HepG2 (cell line): ENCODE data around the gene ASIC2. TPM values are rescaled to one million over a fixed set of nuclear protein-coding genes. Genes with fewer than 3 reads are reported as not detected.

Experiments used
- ATAC-seq: fragments of 200-7000 bp; cut with Tn5 transposase; 3 replicates; pipeline ENCODE4 v1.9.1; 2020; ENCODE audit warnings: mild to moderate bottlenecking, moderate library complexity
- BruUV-seq: library from RNA; stranded (reverse); fragments of 400-500 nt; replicated peaks from 2 replicates; lab custom pipeline; 2021; lab: Mats Ljungman, UMichigan
- CTCF ChIA-PET: fragments of 300-600 bp; formaldehyde crosslinking; extraction: SDS; loops from one replicate; lab custom pipeline; 2021; ENCODE audit warnings: low total read pairs, inconsistent platforms, low intra/inter-chr PET ratio; lab: Yijun Ruan, JAX
- POLR2A ChIA-PET: fragments of 350-600 bp; sonication (Branson Sonifier 250); formaldehyde crosslinking; loops from one replicate; lab custom pipeline; 2020; ENCODE audit warnings: antibody characterized with exemption, inconsistent platforms; lab: Yijun Ruan, JAX
- DNase-seq: peaks from one replicate; pipeline ENCODE4 v3.0.0-alpha.2; 2015; ENCODE audit warnings: low spot score
- FAIRE-seq: peaks from 3 replicates; lab custom pipeline; 2011; peaks lifted over from hg19 to GRCh38; lab: Jason Lieb, UNC
- H2AFZ ChIP-seq: one replicate; pipeline ENCODE4 v1.6.1; 2011; ENCODE audit warnings: low read length, inconsistent platforms
- H3K27ac ChIP-seq: fragments of 300-600 bp; 3 replicates; pipeline ENCODE4 v1.8.0; 2011; ENCODE audit warnings: mixed run types, mild to moderate bottlenecking, mixed read lengths, low read length, inconsistent platforms; ENCODE audit not compliant: insufficient read depth; ENCODE audit errors: extremely low read length
- H3K27me3 ChIP-seq, 2 experiments: fragments of 200-600 bp in 1 of 2; 2 replicates in 1 of 2; 3 replicates in 1 of 2; pipeline versions ENCODE4 v1.6.0 to v1.8.0; 2011; ENCODE audit warnings: low read length in 2 of 2, mild to moderate bottlenecking in 2 of 2, moderate library complexity in 2 of 2, inconsistent platforms in 1 of 2; ENCODE audit not compliant: insufficient read depth in 2 of 2, control insufficient read depth in 1 of 2
- H3K36me3 ChIP-seq, 2 experiments: fragments of 200-600 bp in 1 of 2; replicated peaks in 1 of 2; 2 replicates in 1 of 2; 3 replicates in 1 of 2; pipeline versions ENCODE4 v1.5.1 to v1.8.0; 2011; ENCODE audit warnings: low read length in 2 of 2, inconsistent platforms in 1 of 2; ENCODE audit not compliant: insufficient read depth in 2 of 2, control insufficient read depth in 1 of 2
- H3K4me1 ChIP-seq: 2 replicates; pipeline ENCODE4 v1.5.1; 2012; ENCODE audit warnings: low read length, inconsistent platforms; ENCODE audit not compliant: insufficient read depth
- H3K4me2 ChIP-seq: 2 replicates; pipeline ENCODE4 v1.6.0; 2011; ENCODE audit warnings: low read depth, low read length, inconsistent platforms
- H3K4me3 ChIP-seq, 3 experiments: fragments of 200-600 bp in 1 of 3; sonication (generic), shearing (Covaris generic) in 1 of 3; replicated peaks in 1 of 3; 2 replicates each; pipeline ENCODE4 v1.5.1; 2011 to 2016; ENCODE audit warnings: low read length in 3 of 3, inconsistent platforms in 2 of 3, low read depth in 2 of 3, mild to moderate bottlenecking in 2 of 3, control low read depth in 1 of 3, mixed read lengths in 1 of 3; ENCODE audit not compliant: insufficient read depth in 1 of 3
- H3K79me2 ChIP-seq: one replicate; pipeline ENCODE4 v1.6.1; 2011; ENCODE audit warnings: low read length, inconsistent platforms; ENCODE audit not compliant: insufficient read depth
- H3K9ac ChIP-seq: 2 replicates; pipeline ENCODE4 v1.6.0; 2011; ENCODE audit warnings: mild to moderate bottlenecking, low read depth, low read length, inconsistent platforms; ENCODE audit not compliant: insufficient read depth
- H3K9me3 ChIP-seq: 2 replicates; pipeline ENCODE4 v1.5.1; 2012; ENCODE audit warnings: mild to moderate bottlenecking, low read length
- H4K20me1 ChIP-seq: 2 replicates; pipeline ENCODE4 v1.6.0; 2011; ENCODE audit warnings: inconsistent platforms, mild to moderate bottlenecking, low read length, moderate library complexity; ENCODE audit not compliant: insufficient read depth
- AKAP8 ChIP-seq: sonication (generic); formaldehyde crosslinking; IDR thresholded peaks from 2 replicates; pipeline ENCODE4 v1.5.1; 2020; ENCODE audit warnings: mild to moderate bottlenecking, missing genetic modification reagents
- HMG20B ChIP-seq: conservative IDR thresholded peaks from 2 replicates; pipeline ENCODE4 v1.6.1; 2016; ENCODE audit warnings: missing genetic modification reagents, missing compliant biosample characterization
- HOXA9 ChIP-seq: sonication (generic); formaldehyde crosslinking; IDR thresholded peaks from 2 replicates; pipeline ENCODE4 v1.8.1; 2022; ENCODE audit warnings: missing genetic modification reagents, mild to moderate bottlenecking, moderate library complexity, borderline replicate concordance
- KDM5A ChIP-seq: fragments of 200-600 bp; sonication (generic); IDR thresholded peaks from 2 replicates; pipeline ENCODE4 v1.7.0; 2018; ENCODE audit warnings: antibody characterized with exemption, mild to moderate bottlenecking, low read length, borderline replicate concordance
- MTA1 ChIP-seq: sonication (generic); formaldehyde crosslinking; IDR thresholded peaks from 2 replicates; pipeline ENCODE4 v1.4.0; 2020; ENCODE audit warnings: missing genetic modification reagents, mild to moderate bottlenecking, borderline replicate concordance
- STAT5B ChIP-seq: sonication (generic); formaldehyde crosslinking; IDR thresholded peaks from 2 replicates; pipeline ENCODE4 v1.4.0; 2020; ENCODE audit warnings: missing genetic modification reagents
- TSC22D2 ChIP-seq: sonication (generic); formaldehyde crosslinking; IDR thresholded peaks from 2 replicates; pipeline ENCODE4 v1.5.1; 2020; ENCODE audit warnings: missing genetic modification reagents, mild to moderate bottlenecking, borderline replicate concordance
- ZNF230 ChIP-seq: sonication (generic); formaldehyde crosslinking; IDR thresholded peaks from 2 replicates; pipeline ENCODE4 v1.4.0; 2020; ENCODE audit warnings: mild to moderate bottlenecking, missing genetic modification reagents
- ZNF331 ChIP-seq: sonication (generic); formaldehyde crosslinking; IDR thresholded peaks from 2 replicates; pipeline ENCODE4 v1.4.0; 2020; ENCODE audit warnings: missing genetic modification reagents
- ZNF558 ChIP-seq: sonication (generic); formaldehyde crosslinking; IDR thresholded peaks from 2 replicates; pipeline ENCODE4 v1.9.0; 2022; ENCODE audit warnings: mild to moderate bottlenecking, missing genetic modification reagents, borderline replicate concordance
- WGBS: methylation state at CpG from one replicate; pipeline ENCODE4 v1.1.6; 2017; ENCODE audit warnings: low lambda C conversion rate; 5-methylcytosine and 5-hydroxymethylcytosine counted together
- in situ Hi-C: cut with HindIII; loops from 2 replicates; pipeline ENCODE4 v1.10.0; 2017; ENCODE audit warnings: low pct_unique_long_range_greater_than_20kb; ENCODE audit not compliant: extremely low pct_ligation_motif_present
- intact Hi-C: fragments of 100-400 bp; cut with micrococcal nuclease; formaldehyde crosslinking; loops from one replicate; pipeline ENCODE4 v1.10.0; 2022; ENCODE audit not compliant: unreplicated experiment
- polyA plus RNA-seq, 8 experiments: library from polyadenylated mRNA; depleted of rRNA in 3 of 8; stranded (reverse) in 7 of 8; unstranded in 1 of 8; fragments of >200 nt; fragmentation: Illumina TruSeq in 4 of 8; extraction: Trizol in 4 of 8; gene quantifications; 2 replicates each; pipeline versions ENCODE4 v1.2.1 to v1.2.3, GENCODE V29; 2011 to 2016; ENCODE audit warnings: low read depth in 4 of 8, missing spikeins in 1 of 8, mixed read lengths in 1 of 8; ENCODE audit not compliant: insufficient read depth in 1 of 8
- total RNA-seq, 5 experiments: library from RNA; depleted of rRNA; stranded (reverse); fragments of >200 nt; fragmentation: Illumina TruSeq; extraction: Trizol; gene quantifications; 2 replicates each; pipeline ENCODE4 v1.2.3, GENCODE V29; 2016; ENCODE audit warnings: low read depth in 1 of 5
- TF ChIP-seq, protein P1 (sequence below): sonication (generic); formaldehyde crosslinking; IDR thresholded peaks from 2 replicates; pipeline ENCODE4 v1.4.0; 2020; ENCODE audit warnings: mild to moderate bottlenecking, missing genetic modification reagents
- TF ChIP-seq, protein P2 (sequence below): IDR thresholded peaks from 2 replicates; pipeline ENCODE4 v1.6.1; 2016; ENCODE audit warnings: missing compliant biosample characterization, missing genetic modification reagents, borderline replicate concordance

ASIC2 gene
- total and polyA plus RNA-seq, 2 of the 13 experiments (the other 11 are each of a cell fraction or from before 2014, with no cell fraction given): not detected

- DNase-seq (no peak), ATAC-seq (no peak), FAIRE-seq (no peak)
- no peak overlapping the region for H3K4me2 ChIP-seq
- TF ChIP-seq AKAP8 (CRISPR knock-in tag) (no peak), TSC22D2 (CRISPR knock-in tag) (no peak), ZNF230 (no peak)
- POLR2A ChIA-PET: no interaction called here
- no peak overlapping the region for H3K27ac ChIP-seq
- H2AFZ ChIP-seq: no peak overlapping the region
- no peaks in the 10 kb centered on the region for H3K9me3 ChIP-seq
- CTCF ChIA-PET: no interaction called here
- WGBS: 0% methylated on average over 1 of the region's 1 CpG
- no peak overlapping the region for H3K9ac ChIP-seq
- peaks cover 8% of the 10 kb centered on the region; the same call in 1 of the 2 replicates for H3K4me1 ChIP-seq
- no peaks in the 10 kb centered on the region for H3K79me2 ChIP-seq
- no peaks in the 10 kb centered on the region for H4K20me1 ChIP-seq
- in situ Hi-C loops (no loop called here), intact Hi-C loops (no loop called here)
- no peaks in the 10 kb centered on the region for H3K36me3 ChIP-seq
- H3K27me3 ChIP-seq: peaks cover 2 to 12% of the 10 kb centered on the region in 2 experiments; a peak in 1 of 5 replicates
- no peak overlapping the region for H3K4me3 ChIP-seq
- no TSS peak for BruUV-seq
Observed at GRCh38 chr17:33050611-33051140, 242.4 kb downstream of the ASIC2 start.

DNA sequence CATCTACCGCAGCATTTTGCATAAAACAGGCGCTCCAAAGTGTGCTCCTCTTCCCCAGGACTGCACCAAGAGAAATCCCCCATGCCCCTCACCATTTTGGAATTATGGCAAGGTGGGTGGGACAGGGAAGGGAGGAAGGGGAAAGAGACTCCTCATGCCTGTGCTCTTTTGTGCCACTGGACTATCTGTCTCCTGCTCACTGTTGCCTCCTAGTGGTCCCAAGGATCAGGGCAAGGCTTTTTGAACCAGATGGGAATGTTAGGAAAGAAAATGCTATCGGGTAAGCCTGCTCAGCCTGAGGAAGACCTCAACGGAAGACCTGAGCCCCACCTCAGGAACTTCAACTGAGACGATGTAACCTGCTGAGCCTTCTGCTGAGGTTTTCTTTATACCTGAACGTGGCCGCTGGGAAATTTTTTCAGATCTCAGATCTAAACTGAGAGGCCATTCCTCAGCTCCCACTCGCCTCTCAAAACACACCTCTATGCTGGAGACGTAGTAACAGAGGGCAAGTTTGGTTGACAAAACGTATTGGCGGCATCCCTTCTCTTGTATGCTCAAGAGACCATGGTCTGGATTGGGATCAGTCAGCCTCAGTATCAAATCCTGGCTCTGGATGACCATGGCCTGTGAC is 243.2 kb downstream of the ASIC2 start:
- peak; percentile 44 for DNase-seq
- BruUV-seq: no TSS peak
- H3K36me3 ChIP-seq: no peaks in the 10 kb centered on the region
- no peak overlapping the region for H3K4me3 ChIP-seq
- no peaks in the 10 kb centered on the region for H3K9me3 ChIP-seq
- ATAC-seq: peak; percentile 75
- peaks cover 2 to 12% of the 10 kb centered on the region in 2 experiments; a peak in 1 of 5 replicates for H3K27me3 ChIP-seq
- in situ Hi-C loops: loop anchor here (25.0 kb wide), 1 partner anchor 462 kb away; no protein-coding TSS in a partner anchor
- no peak overlapping the region for H3K27ac ChIP-seq
- no peaks in the 10 kb centered on the region for H4K20me1 ChIP-seq
- H3K4me2 ChIP-seq: no peak overlapping the region
- H3K9ac ChIP-seq: no peak overlapping the region
- 15% methylated on average over 11 of the region's 11 CpGs for WGBS
- ChIA-PET POLR2A (no interaction called here), CTCF (no interaction called here)
- H2AFZ ChIP-seq: no peak overlapping the region
- FAIRE-seq: no peak
- H3K79me2 ChIP-seq: no peaks in the 10 kb centered on the region
- intact Hi-C loops: no loop called here
- peaks cover 8% of the 10 kb centered on the region; the same call in 1 of the 2 replicates for H3K4me1 ChIP-seq
- TF ChIP-seq ZNF331 (no peak), MTA1 (CRISPR knock-in tag) (no peak), ZNF558 (CRISPR knock-in tag) (no peak), STAT5B (CRISPR knock-in tag) (no peak), KDM5A (no peak), HOXA9 (CRISPR knock-in tag) (no peak), HMG20B (no peak)
- TF ChIP-seq, protein P1, sequence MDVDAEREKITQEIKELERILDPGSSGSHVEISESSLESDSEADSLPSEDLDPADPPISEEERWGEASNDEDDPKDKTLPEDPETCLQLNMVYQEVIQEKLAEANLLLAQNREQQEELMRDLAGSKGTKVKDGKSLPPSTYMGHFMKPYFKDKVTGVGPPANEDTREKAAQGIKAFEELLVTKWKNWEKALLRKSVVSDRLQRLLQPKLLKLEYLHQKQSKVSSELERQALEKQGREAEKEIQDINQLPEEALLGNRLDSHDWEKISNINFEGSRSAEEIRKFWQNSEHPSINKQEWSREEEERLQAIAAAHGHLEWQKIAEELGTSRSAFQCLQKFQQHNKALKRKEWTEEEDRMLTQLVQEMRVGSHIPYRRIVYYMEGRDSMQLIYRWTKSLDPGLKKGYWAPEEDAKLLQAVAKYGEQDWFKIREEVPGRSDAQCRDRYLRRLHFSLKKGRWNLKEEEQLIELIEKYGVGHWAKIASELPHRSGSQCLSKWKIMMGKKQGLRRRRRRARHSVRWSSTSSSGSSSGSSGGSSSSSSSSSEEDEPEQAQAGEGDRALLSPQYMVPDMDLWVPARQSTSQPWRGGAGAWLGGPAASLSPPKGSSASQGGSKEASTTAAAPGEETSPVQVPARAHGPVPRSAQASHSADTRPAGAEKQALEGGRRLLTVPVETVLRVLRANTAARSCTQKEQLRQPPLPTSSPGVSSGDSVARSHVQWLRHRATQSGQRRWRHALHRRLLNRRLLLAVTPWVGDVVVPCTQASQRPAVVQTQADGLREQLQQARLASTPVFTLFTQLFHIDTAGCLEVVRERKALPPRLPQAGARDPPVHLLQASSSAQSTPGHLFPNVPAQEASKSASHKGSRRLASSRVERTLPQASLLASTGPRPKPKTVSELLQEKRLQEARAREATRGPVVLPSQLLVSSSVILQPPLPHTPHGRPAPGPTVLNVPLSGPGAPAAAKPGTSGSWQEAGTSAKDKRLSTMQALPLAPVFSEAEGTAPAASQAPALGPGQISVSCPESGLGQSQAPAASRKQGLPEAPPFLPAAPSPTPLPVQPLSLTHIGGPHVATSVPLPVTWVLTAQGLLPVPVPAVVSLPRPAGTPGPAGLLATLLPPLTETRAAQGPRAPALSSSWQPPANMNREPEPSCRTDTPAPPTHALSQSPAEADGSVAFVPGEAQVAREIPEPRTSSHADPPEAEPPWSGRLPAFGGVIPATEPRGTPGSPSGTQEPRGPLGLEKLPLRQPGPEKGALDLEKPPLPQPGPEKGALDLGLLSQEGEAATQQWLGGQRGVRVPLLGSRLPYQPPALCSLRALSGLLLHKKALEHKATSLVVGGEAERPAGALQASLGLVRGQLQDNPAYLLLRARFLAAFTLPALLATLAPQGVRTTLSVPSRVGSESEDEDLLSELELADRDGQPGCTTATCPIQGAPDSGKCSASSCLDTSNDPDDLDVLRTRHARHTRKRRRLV: no peak
- TF ChIP-seq, protein P2, sequence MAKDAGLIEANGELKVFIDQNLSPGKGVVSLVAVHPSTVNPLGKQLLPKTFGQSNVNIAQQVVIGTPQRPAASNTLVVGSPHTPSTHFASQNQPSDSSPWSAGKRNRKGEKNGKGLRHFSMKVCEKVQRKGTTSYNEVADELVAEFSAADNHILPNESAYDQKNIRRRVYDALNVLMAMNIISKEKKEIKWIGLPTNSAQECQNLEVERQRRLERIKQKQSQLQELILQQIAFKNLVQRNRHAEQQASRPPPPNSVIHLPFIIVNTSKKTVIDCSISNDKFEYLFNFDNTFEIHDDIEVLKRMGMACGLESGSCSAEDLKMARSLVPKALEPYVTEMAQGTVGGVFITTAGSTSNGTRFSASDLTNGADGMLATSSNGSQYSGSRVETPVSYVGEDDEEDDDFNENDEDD (CRISPR knock-in tag): no peak
